SK-N-SH (cell line): Measurements from ENCODE around the gene SFR1. TPM values are rescaled to one million over a fixed set of nuclear protein-coding genes. Genes with fewer than 3 reads are reported as not detected.

Experiments used
- CTCF ChIA-PET: fragments of 300-600, 350-600 bp; formaldehyde crosslinking; extraction: SDS; loops from one replicate; lab custom pipeline; 2021; lab: Yijun Ruan, JAX
- POLR2A ChIA-PET: fragments of 350-600 bp; sonication (Branson Sonifier 250); formaldehyde crosslinking; extraction: SDS; loops from one replicate; lab custom pipeline; 2020; ENCODE audit warnings: antibody characterized with exemption, inconsistent platforms; lab: Yijun Ruan, JAX
- DNase-seq: peaks from one replicate; pipeline ENCODE4 v3.0.0; 2012
- H2AFZ ChIP-seq: fragments of 200-600 bp; sonication (generic); 2 replicates; pipeline ENCODE4 v1.8.1; 2016; ENCODE audit warnings: antibody characterized with exemption, mild to moderate bottlenecking, low read depth
- H3F3A ChIP-seq: fragments of 200-600 bp; sonication (generic); replicated peaks from 2 replicates; pipeline ENCODE3; 2016; ENCODE audit warnings: antibody characterized with exemption, mild to moderate bottlenecking; ENCODE audit not compliant: insufficient read depth
- H3K27ac ChIP-seq, 2 experiments: fragments of 200-500 bp in 1 of 2; fragments of 200-600 bp in 1 of 2; sonication (Bioruptor generic) in 1 of 2; sonication (generic), shearing (Covaris generic) in 1 of 2; 2 replicates each; pipeline versions ENCODE4 v1.5.1 to v1.6.1; 2014 to 2016; ENCODE audit warnings: low read depth in 2 of 2, inconsistent platforms in 1 of 2, low read length in 1 of 2, mild to moderate bottlenecking in 1 of 2, mixed read lengths in 1 of 2
- H3K27me3 ChIP-seq: fragments of 200-600 bp; sonication (generic), shearing (Covaris generic); 2 replicates; pipeline ENCODE4 v1.6.1; 2016; ENCODE audit warnings: mixed run types; ENCODE audit not compliant: insufficient read depth
- H3K36me3 ChIP-seq, 2 experiments: fragments of 200-500 bp in 1 of 2; fragments of 200-600 bp in 1 of 2; sonication (Bioruptor generic) in 1 of 2; sonication (generic) in 1 of 2; replicated peaks in 1 of 2; 2 replicates each; pipeline versions ENCODE3 to v1.5.1; 2014 to 2016; ENCODE audit warnings: low read length in 1 of 2, mild to moderate bottlenecking in 1 of 2; ENCODE audit not compliant: insufficient read depth in 2 of 2, control insufficient read depth in 1 of 2
- H3K4me1 ChIP-seq, 2 experiments: fragments of 200-500 bp in 1 of 2; fragments of 200-600 bp in 1 of 2; sonication (Bioruptor generic) in 1 of 2; sonication (generic), shearing (Covaris generic) in 1 of 2; 2 replicates each; pipeline versions ENCODE4 v1.5.1 to v1.6.1; 2014 to 2016; ENCODE audit warnings: low read depth in 1 of 2, low read length in 1 of 2, mixed run types in 1 of 2; ENCODE audit not compliant: insufficient read depth in 2 of 2, control insufficient read depth in 1 of 2
- H3K4me2 ChIP-seq: fragments of 200-600 bp; sonication (generic), shearing (Covaris generic); 2 replicates; pipeline ENCODE4 v1.6.1; 2017; ENCODE audit warnings: mixed run types
- H3K4me3 ChIP-seq, 2 experiments: fragments of 200-500 bp in 1 of 2; fragments of 200-600 bp in 1 of 2; sonication (Bioruptor generic) in 1 of 2; sonication (generic), shearing (Covaris generic) in 1 of 2; 2 replicates each; pipeline versions ENCODE4 v1.5.1 to v1.8.1; 2014 to 2016; ENCODE audit warnings: low read depth in 2 of 2, inconsistent platforms in 1 of 2, low read length in 1 of 2, mild to moderate bottlenecking in 1 of 2, mixed read lengths in 1 of 2, moderate library complexity in 1 of 2
- H3K79me2 ChIP-seq: fragments of 200-600 bp; sonication (generic); 2 replicates; pipeline ENCODE4 v1.8.1; 2017; ENCODE audit warnings: mild to moderate bottlenecking; ENCODE audit not compliant: insufficient read depth
- H3K9ac ChIP-seq: fragments of 200-600 bp; sonication (generic); 2 replicates; pipeline ENCODE4 v1.6.1; 2017; ENCODE audit warnings: mixed run types
- H3K9me2 ChIP-seq: fragments of 200-600 bp; sonication (generic); 2 replicates; pipeline ENCODE4 v1.6.1; 2017; ENCODE audit warnings: mixed run types
- H3K9me3 ChIP-seq: fragments of 200-600 bp; sonication (generic); 2 replicates; pipeline ENCODE4 v1.6.1; 2017; ENCODE audit warnings: mixed run types, mild to moderate bottlenecking, moderate library complexity
- H4K20me1 ChIP-seq: fragments of 200-600 bp; sonication (generic); 2 replicates; pipeline ENCODE4 v1.6.1; 2017; ENCODE audit warnings: mild to moderate bottlenecking, mixed run types; ENCODE audit not compliant: insufficient read depth
- EP300 ChIP-seq, 2 experiments: IDR thresholded peaks; 2 replicates each; pipeline versions ENCODE4 v1.4.0 to v1.6.1; 2012; ENCODE audit warnings: borderline replicate concordance in 1 of 2, low read depth in 1 of 2, low read length in 1 of 2
- FOXM1 ChIP-seq: IDR thresholded peaks from 2 replicates; pipeline ENCODE4 v1.4.0; 2012; ENCODE audit warnings: low read depth, mild to moderate bottlenecking
- MAX ChIP-seq: IDR thresholded peaks from 2 replicates; pipeline ENCODE4 v1.4.0; 2012; ENCODE audit warnings: low read depth
- POLR2AphosphoS5 ChIP-seq: IDR thresholded peaks from 2 replicates; pipeline ENCODE4 v1.6.1; 2012; ENCODE audit warnings: low read depth, low read length
- REST ChIP-seq: IDR thresholded peaks from 2 replicates; pipeline ENCODE4 v1.6.1; 2012; ENCODE audit warnings: mild to moderate bottlenecking, low read depth, low read length, moderate library complexity
- RFX5 ChIP-seq: IDR thresholded peaks from 2 replicates; pipeline ENCODE4 v1.6.1; 2012; ENCODE audit warnings: mild to moderate bottlenecking, improper control_type of control experiment, low read length
- TAF1 ChIP-seq: IDR thresholded peaks from 2 replicates; pipeline ENCODE4 v1.6.1; 2012; ENCODE audit warnings: low read depth, mild to moderate bottlenecking, low read length, moderate library complexity, borderline replicate concordance
- WGBS: methylation state at CpG from one replicate; pipeline ENCODE4 v1.1.6; 2017; ENCODE audit warnings: low lambda C conversion rate; 5-methylcytosine and 5-hydroxymethylcytosine counted together
- polyA plus RNA-seq, 3 experiments: library from polyadenylated mRNA; depleted of rRNA; stranded (reverse); fragments of >200 nt; gene quantifications; 2 replicates each; pipeline ENCODE4 v1.2.3, GENCODE V29; 2012

The SFR1 gene
- polyA plus RNA-seq, 1 of the 3 experiments (the other 2 are of a cell fraction), result 1.5 TPM

- H3K27ac ChIP-seq, result no peak overlapping the region
- H3K27me3 ChIP-seq, result peaks cover 8% of the 10 kb centered on the region; the same call in 1 of the 2 replicates
- TF ChIP-seq RFX5, result no peak
- no peak for TF ChIP-seq REST
- TF ChIP-seq MAX, result no peak
- no peak for TF ChIP-seq FOXM1
- no peak for TF ChIP-seq POLR2AphosphoS5
- TF ChIP-seq EP300 (IDR thresholded peaks at IDR 0.05; ENCODE audit: borderline replicate concordance in 1 of 2, low read depth in 1 of 2, low read length in 1 of 2), result no peak
- WGBS, result 69% methylated on average over 3 of the region's 3 CpGs
- no peaks in the 10 kb centered on the region for H4K20me1 ChIP-seq
- H3K79me2 ChIP-seq, result no peaks in the 10 kb centered on the region
- H3K4me1 ChIP-seq, result peaks cover 0 to 4% of the 10 kb centered on the region in 2 experiments; a peak in 2 of 4 replicates
- H3F3A ChIP-seq, result no peaks in the 10 kb centered on the region
- no peak overlapping the region for H3K9ac ChIP-seq
- no peak overlapping the region for H2AFZ ChIP-seq
- no peak for DNase-seq
- no peaks in the 10 kb centered on the region for H3K9me3 ChIP-seq
- no peaks in the 10 kb centered on the region for H3K36me3 ChIP-seq
- CTCF ChIA-PET, result interaction anchor here (0.6 to 1.2 kb wide), 2 partner anchors 22 to 47 kb away, joined by 3 read pairs; partner anchors contain the start of gene SFR1
- POLR2A ChIA-PET, result no interaction called here
- no peak overlapping the region for H3K4me2 ChIP-seq
- no peaks in the 10 kb centered on the region for H3K9me2 ChIP-seq
- no peak overlapping the region for H3K4me3 ChIP-seq
Observed at GRCh38 chr10:104143829-104144228, 21.9 kb downstream of the SFR1 start.

DNA sequence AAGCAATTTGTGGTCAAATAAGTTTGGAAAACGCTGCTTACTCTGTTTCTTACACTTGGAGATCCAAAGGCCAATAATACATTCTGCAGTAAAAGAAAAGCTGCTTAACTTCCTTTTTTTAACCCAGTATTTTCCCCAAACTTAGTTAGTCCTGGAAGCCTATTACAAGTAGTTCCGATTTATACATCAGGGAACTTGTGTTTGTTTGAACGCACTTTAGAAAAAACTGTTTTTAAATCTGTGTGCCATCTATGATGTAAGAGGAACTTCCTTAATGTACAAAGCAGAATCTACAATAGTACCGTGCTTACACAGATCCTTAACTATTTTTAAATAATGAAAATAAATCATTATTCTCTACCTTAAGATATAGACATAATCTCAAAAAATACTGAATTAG lies 23.0 kb downstream of the SFR1 start:
- Histone ChIP-seq H3K79me2 (no peaks in the 10 kb centered on the region), H3K4me2 (no peak overlapping the region), H3F3A (no peaks in the 10 kb centered on the region), H3K27me3 (peaks cover 8% of the 10 kb centered on the region; the same call in 1 of the 2 replicates), H3K4me3 (no peak overlapping the region), H3K9ac (no peak overlapping the region)
- CTCF ChIA-PET, result interaction anchor here (1.1 to 1.2 kb wide), 2 partner anchors 15 to 23 kb away, joined by 4 read pairs; partner anchors contain the start of gene SFR1
- no peak for DNase-seq
- no peak for TF ChIP-seq TAF1
- TF ChIP-seq, all 33 proteins: peak for 0
- H3K27ac ChIP-seq, result no peak overlapping the region
- WGBS, result 71% methylated on average over 4 of the region's 4 CpGs
- H2AFZ ChIP-seq, result no peak overlapping the region
- no peaks in the 10 kb centered on the region for H4K20me1 ChIP-seq
- no peaks in the 10 kb centered on the region for H3K36me3 ChIP-seq
- H3K9me2 ChIP-seq, result no peaks in the 10 kb centered on the region
- POLR2A ChIA-PET, result no interaction called here
- H3K4me1 ChIP-seq, result peaks cover 0 to 4% of the 10 kb centered on the region in 2 experiments; a peak in 2 of 4 replicates
- no peaks in the 10 kb centered on the region for H3K9me3 ChIP-seq
